HS-27A (cell line): ENCODE data around the gene BBLN.
"Not testable (repeated sequence)": the region's sequence is repeated elsewhere in the genome, so short reads cannot be mapped to it uniquely, and the experiment has no call there.

Experiments used
- DNase-seq: peaks from one replicate; pipeline ENCODE4 v3.0.0-alpha.2; 2012; ENCODE audit warnings: low read depth, missing footprints

Gene BBLN

GRCh38 chr9:128163523-128164306, 3.6 kb downstream of the BBLN start:
- DNase-seq: no peak

- no peak for DNase-seq
Observed at GRCh38 chr9:128164307-128164885, 4.3 kb downstream of the BBLN start.

- no peak for DNase-seq
Observed at GRCh38 chr9:128166169-128166568, 6.1 kb downstream of the BBLN start.

DNA sequence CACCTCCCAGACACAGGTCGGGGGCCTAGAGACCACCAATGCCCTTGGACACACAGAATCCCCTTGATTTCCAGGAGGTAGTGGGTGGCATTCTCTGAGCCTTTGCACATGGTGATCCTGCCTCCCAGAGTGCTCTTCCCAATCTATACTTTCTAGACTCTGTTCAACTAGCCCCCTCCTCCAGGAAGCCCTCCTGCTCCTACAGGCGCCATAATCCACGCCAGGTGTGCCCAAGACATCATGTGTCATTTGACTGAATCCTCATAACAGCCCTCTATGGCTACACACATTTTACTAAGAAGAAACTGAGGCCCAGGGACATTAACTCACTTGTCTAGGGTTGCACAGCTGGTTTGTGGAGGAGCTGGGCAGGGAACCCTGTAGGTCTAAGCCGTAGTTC, 7.1 kb downstream of the BBLN start:
- no peak for DNase-seq

- no peak for DNase-seq
Observed at GRCh38 chr9:128168731-128169308, 8.8 kb downstream of the BBLN start.

DNA sequence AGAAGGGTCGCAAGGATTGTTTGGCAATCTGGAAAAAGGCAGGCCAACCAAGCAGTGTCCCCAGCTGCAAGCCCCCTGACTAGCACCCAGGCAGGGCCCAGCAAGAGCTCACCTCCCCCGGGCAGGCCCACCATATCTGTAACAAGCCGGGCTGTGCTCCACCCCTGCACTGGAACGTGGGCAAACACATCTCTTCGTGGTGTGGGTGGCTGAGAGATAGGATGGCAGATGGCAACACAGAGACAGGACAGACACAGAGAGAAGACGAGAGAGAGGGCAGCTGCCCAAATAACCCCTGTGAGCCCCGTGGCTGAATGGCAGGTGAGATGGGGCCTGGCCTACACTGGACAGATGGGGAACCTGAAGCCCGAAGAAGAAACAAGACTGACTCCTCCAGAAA, 9.4 kb downstream of the BBLN start:
- no peak for DNase-seq

DNA sequence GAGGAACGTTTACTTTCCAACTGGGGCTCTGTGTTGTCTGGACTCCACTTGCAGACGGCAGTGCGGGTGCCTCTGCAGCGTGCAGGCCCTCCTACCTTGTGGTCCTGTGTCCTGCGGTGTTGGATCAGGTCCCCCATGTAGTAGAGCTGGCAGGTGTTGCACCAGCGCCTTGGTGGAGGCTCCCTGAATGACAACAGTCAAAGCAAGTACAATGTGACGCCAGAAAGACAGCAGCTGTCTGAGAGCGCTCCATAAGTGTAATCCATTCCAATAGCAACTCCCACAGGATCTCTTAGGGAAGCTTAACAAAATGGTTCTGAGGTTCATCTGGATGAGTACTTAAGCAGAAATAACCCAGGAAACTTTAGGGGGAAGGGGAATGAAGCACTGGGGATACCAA, 9.9 kb downstream of the BBLN start:
- DNase-seq: no peak

GRCh38 chr9:128174062-128174461, 14.0 kb downstream of the BBLN start:
- DNase-seq: no peak

DNA sequence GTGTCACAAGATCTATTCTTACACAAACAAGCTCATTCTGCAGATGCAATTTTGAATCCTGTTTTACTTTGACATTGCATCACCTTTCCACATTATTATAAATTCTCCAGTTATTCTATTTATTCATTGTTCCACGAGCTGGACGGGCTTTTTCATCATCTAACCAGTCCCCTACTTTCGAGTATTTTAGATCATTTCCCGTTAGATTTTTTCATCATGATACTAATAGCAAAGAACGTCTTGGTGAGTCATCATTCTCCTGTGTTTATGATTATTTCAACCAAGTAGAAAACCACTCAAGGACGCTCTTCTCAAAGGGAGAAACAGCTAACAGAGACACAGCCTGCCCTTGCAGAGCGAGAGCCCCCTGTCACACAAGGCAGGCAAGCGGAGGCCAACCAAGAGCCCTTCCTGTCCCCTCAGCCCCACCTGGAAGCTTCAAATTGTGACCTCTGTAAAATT, 15.1 kb downstream of the BBLN start:
- no peak for DNase-seq

DNA sequence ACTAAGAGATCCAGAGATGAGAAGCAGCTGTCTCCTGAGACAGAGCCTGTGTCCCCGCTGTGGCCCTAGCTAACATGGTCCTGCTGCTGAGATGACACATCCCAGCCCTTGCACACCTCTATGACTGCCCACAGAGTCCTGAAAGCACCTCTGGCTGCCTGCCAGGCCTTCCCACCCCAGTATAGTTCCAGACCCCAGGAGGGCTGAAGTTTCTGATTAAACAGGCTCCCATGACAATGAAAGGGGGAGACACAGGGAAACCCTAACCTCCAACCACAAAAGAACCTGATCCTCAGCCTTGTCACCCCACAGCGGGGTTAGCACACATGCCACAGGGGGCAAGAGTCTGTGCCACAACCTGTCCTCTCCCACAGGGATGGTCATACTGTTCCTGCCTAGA, 15.7 kb downstream of the BBLN start:
- no peak for DNase-seq

- DNase-seq: no peak
Observed at GRCh38 chr9:128178806-128179431, 18.9 kb downstream of the BBLN start.

DNA sequence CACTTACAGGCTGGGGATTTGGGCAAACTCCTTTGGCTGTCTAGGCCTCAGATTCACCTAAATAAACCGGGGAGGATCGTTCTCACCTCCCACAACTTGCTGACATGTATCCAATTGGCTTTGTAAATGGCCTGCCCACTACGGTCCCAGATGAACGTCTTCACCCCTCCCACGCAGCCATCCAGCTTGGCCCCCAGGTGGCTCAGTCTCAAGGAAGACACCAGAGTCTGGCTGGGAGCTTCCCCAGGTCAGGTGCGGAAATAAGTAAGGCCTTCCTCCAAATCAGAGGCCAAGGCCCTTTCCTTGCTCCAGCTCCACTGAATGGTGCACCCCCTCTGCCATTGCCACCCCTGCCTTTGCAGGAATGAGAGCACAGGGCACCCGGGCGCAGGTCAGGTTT, 19.9 kb downstream of the BBLN start:
- no peak for DNase-seq

DNA sequence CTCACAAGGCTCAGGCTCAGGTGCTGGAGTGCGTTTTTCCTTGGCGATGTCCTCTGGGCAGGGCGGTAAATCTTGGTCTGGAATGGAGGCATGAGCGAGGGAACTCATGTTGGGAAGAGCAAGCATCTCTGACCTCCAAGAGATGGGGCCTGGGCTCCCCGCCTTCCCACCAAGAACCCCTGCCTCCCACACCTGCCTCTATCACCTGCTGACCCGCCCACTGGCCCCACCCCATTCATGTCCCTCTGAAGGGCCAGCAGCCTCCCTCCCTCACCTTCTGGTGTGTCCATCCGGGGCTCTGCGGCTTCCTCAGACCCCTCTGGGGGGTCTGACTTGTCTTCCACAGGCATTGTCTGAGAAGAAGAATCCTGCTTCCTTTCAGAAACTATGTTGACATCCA, 20.4 kb downstream of the BBLN start:
- no peak for DNase-seq

DNA sequence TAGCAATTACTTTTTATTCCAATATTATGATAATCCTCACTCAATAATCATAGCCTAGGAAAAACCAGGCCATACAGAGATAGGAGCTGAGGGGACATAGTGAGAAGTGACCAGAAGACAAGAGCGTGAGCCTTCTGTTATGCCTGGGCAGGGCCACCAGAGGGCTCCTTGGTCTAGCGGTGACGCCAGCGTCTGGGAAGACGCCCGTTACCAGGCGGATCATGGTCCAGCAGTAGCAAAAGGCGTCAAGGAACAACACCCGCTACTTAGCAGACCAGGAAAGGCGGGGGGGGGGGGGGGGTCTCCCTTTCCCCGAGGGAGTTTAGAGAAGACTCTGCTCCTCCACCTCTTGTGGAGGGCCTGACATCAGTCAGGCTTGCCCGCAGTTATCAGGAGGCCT, 21.4 kb downstream of the BBLN start:
- DNase-seq: not testable (repeated sequence)

DNA sequence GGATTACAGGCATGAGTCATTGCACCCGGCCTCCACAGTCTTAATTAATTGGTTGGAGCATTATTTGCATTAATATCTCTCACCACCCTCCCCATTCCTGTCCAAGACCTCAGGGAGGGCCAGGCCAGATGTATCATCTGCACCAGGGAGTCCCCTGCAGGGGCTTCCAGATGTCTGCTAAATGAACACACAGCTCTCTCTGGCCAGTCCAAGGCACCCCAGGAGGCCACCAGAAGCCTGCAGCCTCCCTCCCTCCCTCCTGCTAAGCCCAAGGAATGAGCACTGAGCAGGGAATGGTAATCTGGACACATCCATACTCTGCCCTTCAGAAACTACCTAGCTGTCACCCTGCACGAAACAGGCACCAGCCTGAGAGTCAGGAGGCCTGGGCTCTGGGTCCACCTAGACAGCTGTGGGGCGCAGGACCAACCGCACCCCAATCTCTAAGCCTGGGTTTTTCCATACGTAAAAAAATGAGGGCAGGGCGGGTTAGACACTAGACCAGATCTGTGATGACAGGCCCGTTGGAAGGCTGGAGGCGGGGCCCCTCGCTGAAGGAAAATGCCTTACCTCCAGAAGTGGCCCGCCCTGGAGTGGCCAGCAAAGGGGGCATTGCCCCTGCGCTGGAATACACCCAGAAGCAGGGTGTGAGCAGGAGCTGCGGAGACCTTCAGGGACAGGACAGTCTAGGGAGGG, 23.0 kb downstream of the BBLN start:
- no peak for DNase-seq

DNA sequence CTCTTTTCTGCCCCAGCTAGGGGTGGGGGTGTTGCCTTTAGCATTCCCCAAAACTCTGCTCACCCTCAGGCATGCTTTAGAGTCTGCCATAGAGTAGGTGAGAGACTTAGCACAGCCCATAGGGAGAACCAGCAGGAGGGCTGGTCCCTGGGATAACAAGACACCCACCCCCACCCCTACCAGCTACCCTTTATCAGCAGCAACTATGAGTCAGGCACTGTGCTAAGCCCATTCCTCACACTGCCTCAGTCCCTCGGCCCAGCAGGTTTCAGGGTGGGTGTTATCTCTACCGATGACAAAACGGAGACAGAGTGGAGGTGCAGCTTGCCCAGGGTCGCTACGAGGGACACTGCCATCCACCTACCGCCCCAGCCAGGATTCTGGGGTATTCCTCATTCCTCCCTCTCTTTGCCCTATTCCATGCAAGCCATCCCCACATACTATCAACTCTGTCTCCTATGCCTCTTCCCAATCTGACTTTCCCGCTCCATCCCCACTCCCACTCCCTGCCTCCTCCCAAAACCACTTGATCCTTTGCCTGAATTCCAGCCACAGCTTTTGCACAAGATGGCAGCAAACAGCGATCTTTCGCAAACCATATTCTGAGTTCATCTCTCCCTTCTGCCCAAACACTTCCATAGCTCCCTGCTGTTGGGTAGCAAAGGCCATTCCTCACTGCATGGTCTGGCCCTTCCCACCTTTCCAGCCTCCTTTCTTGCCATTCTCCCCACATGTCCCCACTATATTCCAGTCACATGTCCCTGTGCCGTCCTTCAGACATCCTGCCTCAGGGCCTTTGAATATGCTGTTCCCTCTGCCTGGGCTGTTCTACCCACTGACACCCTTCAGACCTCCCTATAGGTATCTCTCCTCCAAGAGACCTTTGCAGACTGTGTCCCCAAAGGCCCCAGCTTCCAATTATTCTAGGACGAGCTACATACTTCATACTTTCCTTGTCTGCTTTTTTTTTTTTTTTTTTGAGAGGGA, 26.2 kb downstream of the BBLN start:
- DNase-seq: no peak

- DNase-seq: no peak
Observed at GRCh38 chr9:128187361-128187760, 27.3 kb downstream of the BBLN start.

DNA sequence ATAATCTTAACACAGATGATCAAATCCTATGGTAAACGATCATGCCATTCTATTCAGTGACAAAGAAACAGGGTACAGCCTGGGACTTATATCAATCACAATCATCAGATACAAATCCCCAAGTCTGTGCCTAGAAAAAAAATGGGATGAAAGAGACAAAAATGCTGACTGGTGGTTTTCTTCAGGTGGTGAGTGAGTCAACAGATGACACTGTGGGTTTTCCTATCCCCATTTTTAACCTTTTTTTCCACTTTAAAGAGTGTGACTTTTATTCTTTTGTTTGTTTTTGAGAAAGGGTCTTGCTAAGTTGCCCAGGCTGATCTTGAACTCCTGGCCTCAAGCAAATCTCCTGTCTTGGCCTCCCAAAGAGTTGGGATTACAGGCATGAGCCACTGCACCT, 28.1 kb downstream of the BBLN start:
- no peak for DNase-seq

GRCh38 chr9:128190013-128190412, 29.9 kb downstream of the BBLN start:
- no peak for DNase-seq

DNA sequence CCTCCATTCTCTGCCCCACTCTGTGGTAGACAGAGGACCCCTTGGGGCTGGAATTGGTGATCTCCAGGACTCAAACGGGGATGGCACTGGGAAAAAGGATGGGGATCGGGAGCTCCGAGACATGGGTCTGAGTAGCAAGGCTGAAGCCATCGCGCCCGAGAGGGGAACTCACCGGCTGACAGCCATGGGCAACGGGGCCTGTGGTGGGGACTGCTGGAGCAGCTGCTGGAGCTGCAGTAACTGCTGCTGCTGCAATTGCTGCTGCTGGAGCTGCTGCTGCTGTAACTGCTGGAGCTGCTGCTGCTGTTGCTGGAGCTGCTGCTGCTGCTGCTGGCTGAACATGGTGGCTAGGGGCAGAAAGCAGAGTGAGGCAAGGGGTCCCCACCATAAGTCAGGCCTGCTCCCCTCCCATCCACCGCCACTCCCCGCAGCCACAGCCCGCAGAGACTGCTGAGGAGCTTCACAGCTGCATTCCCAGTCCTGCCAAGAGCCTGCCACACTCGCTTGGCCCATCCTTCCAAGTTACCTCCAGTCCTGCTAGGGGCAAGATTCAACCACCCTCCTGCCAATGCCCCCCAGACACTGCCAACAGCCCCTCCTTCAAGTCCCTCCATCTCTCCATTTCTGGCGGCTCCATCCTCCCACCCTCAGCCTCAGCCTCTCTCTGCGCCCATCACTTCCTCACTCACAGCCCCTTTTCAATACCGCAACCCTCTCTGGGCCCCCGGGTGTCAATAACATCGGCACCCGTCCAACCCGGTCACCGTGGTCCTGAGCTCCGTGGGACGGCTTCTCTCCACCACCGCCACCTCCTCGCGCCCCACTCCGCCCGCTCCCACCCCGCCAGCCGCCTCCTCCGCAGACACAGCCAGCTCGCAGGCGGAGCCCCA, 30.7 kb downstream of the BBLN start:
- no peak for DNase-seq
